Neural cell (in vitro differentiated cells): ENCODE data around the gene URGCP.

ENCODE experiments used
- CTCF ChIP-seq: fragments of 450-650 bp; IDR thresholded peaks from 2 replicates; pipeline ENCODE4 v1.5.1; 2014; ENCODE audit warnings: antibody characterized with exemption, mild to moderate bottlenecking, moderate library complexity; ENCODE audit not compliant: poor library complexity, severe bottlenecking
- EZH2 ChIP-seq: fragments of 200-600, 300-800 bp; shearing (Covaris generic), sonication (generic); IDR thresholded peaks from 2 replicates; pipeline ENCODE4 v1.6.1; 2014; ENCODE audit warnings: antibody characterized with exemption, low read length, borderline replicate concordance, mild to moderate bottlenecking; ENCODE audit not compliant: insufficient read depth, poor library complexity, severe bottlenecking
- REST ChIP-seq: IDR thresholded peaks from 2 replicates; pipeline ENCODE4 v1.6.1; 2012; ENCODE audit warnings: borderline replicate concordance

- no peak for TF ChIP-seq EZH2
- TF ChIP-seq CTCF, result no peak
- no peak for TF ChIP-seq REST
Observed at GRCh38 chr7:43849047-43849446, 57.3 kb downstream of the URGCP start.
